GM12878 (cell line): ENCODE data around the gene CATSPERD.

Source experiments
- ATF3 ChIP-seq: IDR thresholded peaks from 2 replicates; pipeline ENCODE4 v1.6.1; 2011; ENCODE audit warnings: low read depth, mild to moderate bottlenecking, low read length, moderate library complexity, borderline replicate concordance; ENCODE audit errors: extremely low read depth
- E4F1 ChIP-seq: fragments of 450-650 bp; IDR thresholded peaks from 2 replicates; pipeline ENCODE4 v1.6.1; 2018; ENCODE audit warnings: borderline replicate concordance, mild to moderate bottlenecking; ENCODE audit not compliant: partially characterized antibody
- ESRRA ChIP-seq: IDR thresholded peaks from 2 replicates; pipeline ENCODE4 v1.6.1; 2012; ENCODE audit warnings: mild to moderate bottlenecking, low read length, improper control_type of control experiment
- PRDM15 ChIP-seq: fragments of 450-650 bp; formaldehyde crosslinking; IDR thresholded peaks from 2 replicates; pipeline ENCODE4 v1.4.0; 2020; ENCODE audit warnings: mild to moderate bottlenecking, moderate library complexity
- SIN3A ChIP-seq: IDR thresholded peaks from 2 replicates; pipeline ENCODE4 v1.6.1; 2012; ENCODE audit warnings: low read depth, low read length, improper control_type of control experiment

DNA sequence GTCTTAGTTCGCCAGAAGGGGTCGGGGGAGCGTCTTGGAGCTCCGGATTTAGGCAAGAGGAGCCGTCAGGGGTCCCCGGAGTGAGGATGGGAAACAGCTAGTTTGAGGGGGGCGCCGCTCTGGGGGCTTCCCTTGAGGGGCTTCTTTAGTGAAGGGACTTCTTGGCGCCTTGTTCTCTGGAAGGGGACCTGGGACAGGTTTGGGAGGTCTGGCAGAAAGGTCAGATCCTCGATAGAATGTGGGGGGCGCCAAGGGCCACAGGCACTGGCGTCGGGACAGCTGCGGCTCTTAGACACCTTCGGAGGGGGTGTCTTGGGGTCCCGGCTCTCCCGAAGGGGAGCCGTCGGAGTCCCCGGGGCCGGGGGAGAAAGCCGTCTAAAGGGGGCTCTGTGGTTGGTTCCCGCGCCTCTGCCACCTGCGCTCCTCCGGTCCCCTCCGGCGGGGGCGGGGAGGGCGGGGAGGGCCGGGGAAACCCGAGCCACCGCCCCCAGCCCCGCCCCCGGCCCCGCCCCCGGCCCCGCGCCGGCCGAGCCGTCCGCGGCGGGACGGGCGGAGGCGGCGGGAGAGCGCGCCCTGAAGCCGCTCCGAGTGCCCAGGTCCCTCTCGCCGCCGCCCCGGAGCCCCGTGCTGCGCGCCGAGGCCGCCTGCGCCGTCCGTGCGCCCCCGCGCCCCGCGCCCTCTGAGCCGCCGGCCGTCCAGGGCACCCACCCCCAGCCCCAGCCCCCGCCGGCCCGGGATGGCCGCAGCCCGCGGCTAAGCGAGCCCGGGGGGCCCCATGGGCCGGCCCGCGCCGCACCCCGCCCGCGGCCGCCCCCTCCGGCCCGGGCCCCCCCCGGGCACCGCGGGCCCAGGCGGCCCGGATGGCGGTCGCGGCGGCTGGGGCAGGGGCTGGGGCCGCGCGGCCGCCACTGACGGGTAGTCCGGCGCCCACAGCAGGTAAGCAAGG is 84.4 kb downstream of the CATSPERD start, which contains the start of gene NRTN:
- TF ChIP-seq E4F1: no peak
- no peak for TF ChIP-seq PRDM15 (CRISPR knock-in tag)
- no peak for TF ChIP-seq ATF3
- no peak for TF ChIP-seq SIN3A
- no peak for TF ChIP-seq ESRRA
